Ramos (cell line): ENCODE results near the gene C4BPA.

Source experiments
- in situ Hi-C: fragments of 300-500 bp; cut with MboI; formaldehyde crosslinking; loops from one replicate; pipeline ENCODE4 v1.14.3; 2022; ENCODE audit warnings: low sequenced_read_pairs; ENCODE audit not compliant: unreplicated experiment

Gene C4BPA

GRCh38 chr1:207076181-207076955 lies 27.7 kb upstream of the C4BPA start:
- in situ Hi-C loops = loop anchor here (25.0 kb wide), 1 partner anchor 411 kb away; the partner anchor contains the start of gene CR1

DNA sequence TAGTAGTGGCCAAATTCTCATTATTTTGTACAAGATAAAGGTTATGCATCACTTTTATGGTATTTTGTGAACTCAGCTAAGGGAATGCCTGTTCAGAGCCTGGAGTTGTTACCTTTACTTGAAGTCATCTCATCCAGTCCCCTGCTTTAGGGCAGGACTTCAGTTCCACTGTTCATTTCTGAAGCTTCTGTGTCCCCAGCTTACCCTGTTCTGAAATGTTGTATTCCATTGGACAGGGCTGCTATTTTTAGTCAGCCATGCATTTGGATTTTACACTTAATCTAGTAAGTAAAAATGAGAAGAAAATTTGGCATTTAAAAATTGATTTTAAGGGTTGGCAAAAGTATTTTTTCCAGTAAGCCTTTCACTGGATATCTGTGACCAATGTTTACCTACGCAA lies 27.0 kb upstream of the C4BPA start:
- in situ Hi-C loops = loop anchor here (25.0 kb wide), 1 partner anchor 410 kb away; the partner anchor contains the start of gene CR1

DNA sequence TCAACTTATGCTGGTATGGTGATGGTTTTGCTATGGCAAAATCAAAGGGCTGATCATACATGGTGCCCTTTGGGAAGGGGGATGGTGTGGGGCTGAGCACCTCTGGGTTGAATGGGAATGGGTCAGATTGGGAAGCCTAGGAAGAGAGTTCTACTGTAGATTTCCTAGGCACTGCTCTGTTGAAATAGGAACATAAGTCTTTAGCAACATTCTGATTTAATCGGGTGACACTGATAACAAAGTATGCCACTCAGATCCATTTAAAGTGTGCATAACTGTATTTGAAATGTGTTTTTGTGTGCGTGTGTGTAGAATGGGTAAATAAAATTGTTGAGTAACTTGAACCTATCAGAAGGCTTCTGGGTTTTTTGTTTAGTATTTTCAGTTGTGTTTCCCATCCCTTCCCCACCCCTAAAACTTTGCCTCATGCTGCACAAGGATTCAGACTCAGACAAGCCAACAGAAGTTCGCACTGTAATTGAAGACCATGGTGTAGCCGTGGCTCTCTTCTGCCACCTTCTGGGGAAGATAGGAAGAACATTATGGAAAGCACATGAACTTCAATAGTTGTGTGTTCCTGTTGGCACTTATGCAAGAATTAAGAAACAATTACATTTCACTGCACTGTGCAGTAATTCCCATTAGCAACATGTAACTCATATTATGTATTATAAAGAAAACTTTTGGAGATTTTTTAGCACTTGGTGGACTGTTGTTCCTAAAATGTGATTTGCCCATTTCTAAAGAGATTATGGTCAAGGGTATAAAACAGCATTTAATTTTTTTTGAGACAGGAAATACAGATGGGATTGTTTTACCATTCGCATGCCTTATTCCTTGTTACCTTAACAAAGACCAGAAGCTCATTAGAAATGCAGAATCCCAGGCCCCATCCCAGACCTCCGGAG lies 26.3 kb upstream of the C4BPA start:
- in situ Hi-C loops = loop anchor here (25.0 kb wide), 1 partner anchor 410 kb away; the partner anchor contains the start of gene CR1

DNA sequence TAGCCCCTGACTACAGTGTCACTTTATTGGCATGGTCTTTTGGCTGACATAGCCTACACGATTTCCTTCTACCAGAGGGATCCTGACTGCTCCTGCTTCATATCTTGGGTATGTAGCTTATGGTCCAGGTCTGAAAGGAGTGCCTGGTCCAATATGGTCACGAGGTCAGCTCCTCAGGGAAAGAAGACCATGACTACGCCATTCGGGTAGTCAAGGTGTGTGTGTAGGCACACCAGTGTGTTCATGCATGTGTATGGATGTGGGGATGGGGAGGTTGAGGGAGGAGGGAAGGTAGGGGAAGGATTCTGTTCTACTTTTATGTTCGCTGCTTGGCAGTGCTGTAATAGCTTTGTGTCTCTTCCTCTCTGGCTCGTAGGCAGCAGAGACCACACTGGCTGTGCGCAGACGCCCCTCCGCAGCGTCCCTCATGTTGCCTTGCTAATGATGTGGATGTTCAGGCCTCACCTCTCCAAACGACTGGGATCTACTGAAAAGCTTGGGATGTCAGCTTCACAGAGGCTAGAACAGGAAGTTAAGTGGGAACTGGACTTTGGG lies 25.4 kb upstream of the C4BPA start:
- in situ Hi-C loops = loop anchor here (25.0 kb wide), 1 partner anchor 409 kb away; the partner anchor contains the start of gene CR1

GRCh38 chr1:207079706-207080241 lies 24.3 kb upstream of the C4BPA start:
- in situ Hi-C loops = loop anchor here (25.0 kb wide), 1 partner anchor 408 kb away; the partner anchor contains the start of gene CR1

DNA sequence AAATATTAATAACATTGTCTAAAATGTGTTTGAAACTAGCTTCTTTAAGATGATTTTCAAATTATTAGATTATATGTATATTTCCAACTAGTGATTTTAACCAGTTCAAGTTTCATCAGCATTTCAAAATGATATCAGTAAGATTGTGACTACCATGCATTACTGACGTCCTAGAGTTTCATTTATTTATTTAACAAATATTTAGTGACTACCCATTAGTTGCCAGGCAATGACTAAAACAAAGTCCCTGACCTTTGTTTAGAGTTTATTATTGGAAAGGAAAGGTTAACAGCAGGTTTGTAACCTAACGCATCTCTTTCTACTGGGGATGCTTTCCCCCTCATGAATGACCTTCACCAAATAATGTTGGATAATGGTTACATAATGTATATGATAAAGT lies 22.9 kb upstream of the C4BPA start:
- in situ Hi-C loops = loop anchor here (25.0 kb wide), 1 partner anchor 406 kb away; the partner anchor contains the start of gene CR1

DNA sequence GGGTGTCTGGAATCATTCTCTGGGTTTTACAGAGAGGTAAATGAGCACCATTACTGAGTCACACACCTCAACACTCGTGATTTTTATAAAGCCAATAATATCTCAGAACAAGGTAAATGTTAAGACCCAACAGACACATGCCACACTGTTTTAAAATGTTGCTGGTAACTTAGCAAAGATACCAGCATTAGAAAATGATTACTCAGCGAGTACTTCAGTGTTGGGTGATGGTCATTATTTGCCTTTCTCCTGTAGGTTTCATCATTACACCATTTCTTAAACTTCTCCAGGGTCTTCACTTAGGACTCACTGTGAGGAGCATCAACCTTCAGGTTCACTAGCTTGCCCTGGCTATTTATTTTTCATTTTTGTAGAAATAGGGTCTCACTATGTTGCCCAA lies 22.2 kb upstream of the C4BPA start:
- in situ Hi-C loops = loop anchor here (25.0 kb wide), 1 partner anchor 405 kb away; the partner anchor contains the start of gene CR1

DNA sequence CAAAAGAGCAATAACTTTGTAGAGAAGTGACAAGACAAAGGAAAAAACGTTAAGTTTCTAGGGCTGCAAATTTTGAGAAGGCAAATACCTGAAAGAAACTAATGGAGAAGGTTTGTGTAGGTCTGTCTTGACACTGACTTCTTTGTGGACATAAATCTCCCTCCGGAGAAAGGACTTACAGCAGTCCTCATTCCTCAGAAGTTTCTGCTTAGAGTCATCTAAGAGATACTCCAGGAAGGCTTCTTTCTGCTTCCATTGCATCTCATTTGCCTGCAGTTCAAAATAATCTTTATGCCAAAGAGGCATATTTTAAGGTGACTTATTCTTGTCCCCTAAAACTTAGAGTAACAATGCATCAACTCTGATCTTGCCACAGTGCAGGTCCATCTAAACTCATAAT lies 19.8 kb upstream of the C4BPA start:
- in situ Hi-C loops = loop anchor here (25.0 kb wide), 1 partner anchor 403 kb away; the partner anchor contains the start of gene CR1

DNA sequence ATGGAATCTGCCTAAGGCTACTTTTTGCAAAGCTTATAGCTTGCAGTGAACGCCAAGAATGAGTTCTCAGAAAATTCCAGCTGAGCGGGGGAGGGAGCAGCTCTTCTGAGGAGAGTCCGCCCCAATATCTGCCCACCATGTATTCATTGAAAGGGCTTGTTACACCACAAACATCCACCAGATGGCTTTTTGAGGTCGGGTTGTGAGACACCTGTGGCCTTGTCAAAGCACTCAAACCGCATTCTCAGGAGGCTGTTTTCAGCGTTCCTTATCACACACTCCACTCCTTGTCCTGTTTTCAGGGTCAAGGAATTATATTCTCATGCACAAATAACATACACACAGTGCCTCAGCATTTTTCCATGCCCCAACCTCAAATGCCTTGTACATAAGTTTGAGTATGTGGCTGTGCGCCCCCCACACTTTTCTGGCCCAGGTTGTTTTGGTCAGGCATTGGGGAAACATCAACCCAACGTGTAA lies 19.3 kb upstream of the C4BPA start:
- in situ Hi-C loops = loop anchor here (5.0 to 25.0 kb wide), 2 partner anchors 323 to 403 kb away; partner anchors contain the start of gene CR1

- in situ Hi-C loops = loop anchor here (5.0 to 25.0 kb wide), 2 partner anchors 321 to 401 kb away; partner anchors contain the start of gene CR1
Measured at GRCh38 chr1:207085887-207086286, 18.1 kb upstream of the C4BPA start.

DNA sequence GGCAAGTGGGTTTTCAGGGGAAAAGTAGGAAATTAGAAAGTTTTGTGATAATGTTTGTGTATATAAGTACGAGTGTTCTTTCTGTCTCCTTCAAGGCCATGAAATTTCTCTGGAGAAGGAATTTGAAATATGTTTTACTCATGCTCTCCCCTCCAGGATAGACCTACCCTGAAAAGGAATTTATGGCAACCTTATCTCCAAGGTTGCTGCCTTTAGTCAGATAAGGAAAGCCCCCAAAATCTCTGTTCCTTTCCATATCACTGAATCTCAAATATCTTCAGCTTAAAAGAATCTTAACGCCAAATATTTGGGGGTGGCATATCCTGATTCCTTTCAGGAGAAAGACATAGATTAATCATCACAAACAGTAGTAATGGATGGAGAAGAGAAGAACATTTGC lies 15.9 kb upstream of the C4BPA start:
- in situ Hi-C loops = loop anchor here (5.0 to 25.0 kb wide), 2 partner anchors 319 to 399 kb away; partner anchors contain the start of gene CR1

DNA sequence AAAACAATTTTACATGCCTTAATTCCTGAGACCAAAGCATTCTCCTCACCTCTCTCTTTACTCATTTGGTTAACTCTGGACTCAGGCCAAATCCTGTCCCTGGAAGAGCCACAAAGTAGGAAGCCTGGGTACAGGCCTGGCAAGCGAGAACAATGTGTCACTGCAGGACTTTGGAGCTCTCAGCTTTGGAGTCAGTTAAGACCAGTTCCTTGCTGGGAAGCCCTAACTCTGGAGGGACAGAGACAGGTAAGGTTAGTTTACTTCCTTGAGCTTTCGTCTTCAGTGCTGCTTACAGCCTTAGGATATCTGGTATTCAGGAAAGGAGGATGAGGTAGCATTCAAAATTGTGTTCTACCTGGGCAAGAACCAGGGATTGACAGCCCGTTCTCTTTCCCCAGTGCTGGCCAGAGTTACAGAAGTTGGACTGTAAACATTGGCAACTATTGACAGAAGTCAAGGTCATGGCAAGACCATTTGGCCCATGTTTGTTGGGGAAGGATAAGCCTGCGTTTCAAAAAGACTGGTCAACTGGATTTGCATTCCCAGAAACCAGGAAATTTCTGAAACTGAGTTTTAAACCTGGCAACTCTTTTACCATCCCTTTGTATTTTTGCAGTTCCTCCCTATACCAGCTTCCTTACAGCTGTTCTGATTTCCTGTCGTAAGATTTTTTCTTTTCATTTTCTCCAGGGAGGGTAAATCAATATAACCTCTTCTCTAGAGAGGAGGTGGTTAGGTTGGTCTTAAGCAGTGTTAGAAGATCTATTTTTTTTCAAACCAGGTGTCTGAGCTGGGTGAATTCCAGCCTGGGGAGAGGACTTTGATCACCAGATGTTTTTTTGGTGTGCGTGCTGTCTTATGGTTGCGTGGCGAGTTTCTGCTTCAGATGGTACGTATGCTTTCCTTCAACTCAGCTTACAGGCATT lies 15.1 kb upstream of the C4BPA start, which contains the start of gene C4BPB:
Gene C4BPB, plus strand, starts transcription at position 160 of the 926 bp plus-strand sequence. Its CDS starts 672 bp downstream, at position 832.
- in situ Hi-C loops = loop anchor here (5.0 to 25.0 kb wide), 2 partner anchors 318 to 398 kb away; partner anchors contain the start of gene CR1

DNA sequence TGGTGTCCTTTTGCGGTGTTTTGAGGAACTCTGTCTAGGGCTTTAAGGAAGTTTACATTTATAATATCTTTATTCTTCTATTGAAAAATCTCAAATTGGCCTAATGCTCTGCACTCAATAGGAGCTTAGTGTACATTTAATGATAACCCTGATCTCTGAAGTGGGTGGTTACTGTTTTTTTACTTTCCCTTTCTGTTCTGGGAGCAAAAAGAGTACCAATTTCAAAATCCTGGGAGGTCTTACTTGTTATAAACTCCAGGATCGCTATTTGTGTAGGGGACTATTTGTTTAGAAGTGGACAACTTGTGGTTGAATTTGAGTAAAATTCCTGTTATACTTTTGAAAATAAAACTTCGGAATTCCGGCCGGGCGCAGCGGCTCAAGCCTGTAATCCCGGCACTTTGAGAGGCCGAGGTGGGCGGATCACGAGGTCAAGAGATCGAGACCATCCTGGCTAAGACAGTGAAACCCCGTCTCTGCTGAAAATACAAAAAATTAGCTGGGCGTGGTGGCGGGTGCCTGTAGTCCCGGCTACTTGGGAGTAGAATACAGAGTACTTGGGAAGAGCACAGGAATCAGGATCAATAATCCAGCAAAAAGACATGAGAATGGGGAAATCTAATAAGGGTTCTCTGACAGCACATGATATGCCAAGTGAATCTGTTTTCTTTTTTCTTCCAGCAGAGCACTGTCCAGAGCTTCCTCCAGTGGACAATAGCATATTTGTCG lies 14.2 kb upstream of the C4BPA start:
- in situ Hi-C loops = loop anchor here (5.0 to 25.0 kb wide), 2 partner anchors 318 to 398 kb away; partner anchors contain the start of gene CR1

DNA sequence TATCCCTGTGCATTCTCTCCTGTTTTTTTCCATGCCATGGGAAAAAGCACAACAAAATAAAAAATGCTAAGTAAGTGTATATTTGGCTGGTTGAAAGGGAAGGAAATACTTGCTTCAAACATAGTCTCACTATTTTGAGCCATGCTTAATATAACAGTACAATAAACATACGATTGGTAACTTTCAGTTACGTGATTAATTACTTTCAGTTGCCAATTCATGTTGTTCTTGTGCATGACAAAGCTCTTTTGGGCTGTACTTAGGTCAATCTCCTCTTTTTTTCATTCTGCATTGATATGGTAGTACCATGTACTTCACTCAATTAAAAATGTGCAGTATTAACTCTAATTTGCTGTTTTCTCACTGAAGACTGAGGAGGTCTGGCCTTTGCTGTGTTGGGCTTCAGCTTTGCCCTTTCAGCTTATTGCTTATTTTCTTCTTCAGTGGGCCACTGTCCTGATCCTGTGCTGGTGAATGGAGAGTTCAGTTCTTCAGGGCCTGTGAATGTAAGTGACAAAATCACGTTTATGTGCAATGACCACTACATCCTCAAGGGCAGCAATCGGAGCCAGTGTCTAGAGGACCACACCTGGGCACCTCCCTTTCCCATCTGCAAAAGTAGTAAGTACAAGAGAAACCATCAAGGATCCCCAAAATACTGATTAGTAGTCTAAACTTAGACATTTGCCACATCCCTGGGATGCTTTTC lies 12.7 kb upstream of the C4BPA start:
- in situ Hi-C loops = loop anchor here (25.0 kb wide), 1 partner anchor 396 kb away; the partner anchor contains the start of gene CR1

GRCh38 chr1:207093944-207094343 lies 10.1 kb upstream of the C4BPA start:
- in situ Hi-C loops = loop anchor here (25.0 kb wide), 1 partner anchor 393 kb away; the partner anchor contains the start of gene CR1

DNA sequence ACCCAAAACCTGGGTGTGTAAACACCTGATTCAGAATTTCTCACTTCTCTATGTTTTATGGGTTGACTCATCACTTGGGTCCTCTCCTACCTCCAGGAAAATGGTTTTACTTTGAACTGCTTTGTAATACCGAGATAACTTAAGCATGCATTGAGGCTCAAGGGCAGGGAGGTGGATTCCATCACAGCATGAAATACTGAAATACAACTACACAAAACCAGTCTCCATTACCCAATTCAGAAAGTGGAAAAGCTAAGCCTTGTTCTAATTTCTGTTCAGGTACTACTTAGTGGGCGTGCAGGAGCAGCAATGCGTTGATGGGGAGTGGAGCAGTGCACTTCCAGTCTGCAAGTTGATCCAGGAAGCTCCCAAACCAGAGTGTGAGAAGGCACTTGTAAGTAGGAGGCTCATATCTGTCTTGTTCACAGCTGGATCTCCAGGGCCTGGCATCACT lies 6.1 kb upstream of the C4BPA start:
- in situ Hi-C loops = loop anchor here (25.0 kb wide), 1 partner anchor 389 kb away; the partner anchor contains the start of gene CR1

DNA sequence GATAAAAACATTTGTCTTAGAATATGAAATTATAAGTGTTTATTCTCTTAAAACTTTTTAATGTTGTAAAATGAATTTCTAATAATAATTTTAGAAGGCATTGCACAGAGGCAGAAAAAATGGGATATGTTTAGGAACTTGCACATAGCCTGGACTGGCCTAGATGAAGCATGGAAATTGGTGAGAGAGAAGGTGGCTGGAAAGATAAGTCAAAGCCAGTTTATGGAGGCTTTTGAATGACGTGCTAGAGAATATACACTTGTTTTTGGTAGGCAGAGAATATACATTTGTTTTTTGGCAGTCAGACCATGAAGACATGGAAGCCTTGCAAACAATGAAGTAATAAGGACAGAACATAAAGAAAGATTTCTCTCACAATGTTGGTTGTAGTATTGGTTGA lies 2.3 kb upstream of the C4BPA start:
- in situ Hi-C loops = no loop called here
